ENCODE measurements around the gene KCNIP4.

The KCNIP4 gene

DNA sequence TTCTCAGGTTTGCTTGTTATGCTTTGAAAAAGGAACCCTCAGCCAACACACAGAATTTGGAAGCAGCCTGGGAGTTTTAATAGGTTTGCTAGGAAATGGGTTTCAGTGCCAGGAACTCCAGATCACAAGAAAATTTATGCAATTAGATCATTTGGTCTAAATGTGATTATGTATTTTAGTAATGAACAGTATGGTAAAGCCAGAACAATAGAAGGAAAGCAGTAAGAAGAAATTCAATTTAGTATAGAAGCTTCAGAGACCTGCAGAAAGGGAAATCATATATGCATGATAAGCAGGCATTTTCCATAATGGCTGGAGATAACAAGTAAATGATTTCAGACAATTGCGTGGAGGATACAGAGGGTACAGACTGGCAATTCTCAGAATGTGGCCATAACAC is 184.7 kb downstream of the KCNIP4 start:
- DNase-seq (ENCODE audit: low read depth), result no peak

GRCh38 chr4:21757248-21757647 is 191.3 kb downstream of the KCNIP4 start:
- no peak for DNase-seq (ENCODE audit: low read depth)

- no peak for DNase-seq (ENCODE audit: low read depth)
Measured at GRCh38 chr4:21753084-21753760, 195.3 kb downstream of the KCNIP4 start.

DNA sequence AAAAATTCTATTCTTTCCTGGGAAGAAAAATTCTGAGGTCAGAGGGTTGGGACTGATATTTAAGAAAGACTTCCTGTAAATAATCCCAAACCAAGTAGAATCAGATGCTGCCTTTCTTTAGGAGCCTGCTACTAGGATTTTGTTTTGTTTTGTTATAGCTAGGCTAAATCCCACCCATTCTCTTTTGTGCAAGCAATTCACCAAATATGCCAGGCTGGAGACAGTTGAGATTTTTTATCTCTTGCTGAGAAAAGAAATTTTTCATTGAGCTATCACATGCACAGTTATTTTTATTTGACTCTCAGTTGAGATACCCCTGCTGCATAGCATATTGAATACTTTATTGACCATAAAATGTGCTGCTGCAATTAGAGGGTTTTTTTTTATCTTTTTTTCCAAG is 196.0 kb downstream of the KCNIP4 start:
- no peak for DNase-seq (ENCODE audit: low read depth)

- no peak for DNase-seq (ENCODE audit: low read depth)
Measured at GRCh38 chr4:21749924-21750323, 198.6 kb downstream of the KCNIP4 start.

- no peak for DNase-seq (ENCODE audit: low read depth)
Measured at GRCh38 chr4:21749412-21749811, 199.2 kb downstream of the KCNIP4 start.

- DNase-seq (ENCODE audit: low read depth), result no peak
Measured at GRCh38 chr4:21744046-21744445, 204.5 kb downstream of the KCNIP4 start.

DNA sequence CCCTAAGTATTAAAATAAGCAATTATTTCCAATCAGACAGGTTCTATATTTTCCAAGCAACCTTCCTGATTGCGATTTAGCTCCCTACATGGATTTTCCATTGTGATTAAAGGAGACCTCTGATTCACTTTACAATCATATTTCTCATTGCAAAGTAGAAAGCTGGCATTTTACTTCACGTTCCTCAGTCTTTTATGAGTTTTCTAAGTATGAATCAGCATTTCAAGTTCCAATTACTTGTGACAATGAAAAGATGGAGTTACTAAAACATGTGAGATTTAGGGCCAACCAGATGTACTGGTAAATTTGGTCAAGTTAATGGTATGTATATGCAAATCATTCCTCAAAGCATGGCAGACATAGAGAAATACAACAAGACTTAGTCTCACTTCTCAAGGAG is 206.2 kb downstream of the KCNIP4 start:
- DNase-seq (ENCODE audit: low read depth), result no peak

GRCh38 chr4:21738821-21739220 is 209.8 kb downstream of the KCNIP4 start:
- DNase-seq (ENCODE audit: low read depth), result no peak

DNA sequence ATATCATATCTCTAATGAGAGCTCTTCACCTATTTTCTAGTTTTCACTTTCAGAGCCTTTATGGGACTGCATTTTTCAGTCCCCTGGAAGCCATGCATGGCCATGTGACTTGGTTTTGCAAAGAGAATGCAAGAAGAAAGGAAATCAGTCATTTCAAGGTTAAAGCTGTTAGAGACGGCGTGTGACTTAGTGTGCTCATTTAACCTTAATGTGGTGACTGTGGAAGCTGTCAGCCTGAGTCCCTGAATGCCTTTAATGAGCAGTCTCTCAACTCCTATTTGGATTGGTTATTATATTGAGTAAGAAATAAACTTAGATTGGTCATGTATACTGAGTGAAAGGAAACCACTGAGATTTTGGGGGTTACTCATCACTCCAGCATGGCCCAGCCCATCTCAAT is 212.7 kb downstream of the KCNIP4 start:
- no peak for DNase-seq (ENCODE audit: low read depth)

DNA sequence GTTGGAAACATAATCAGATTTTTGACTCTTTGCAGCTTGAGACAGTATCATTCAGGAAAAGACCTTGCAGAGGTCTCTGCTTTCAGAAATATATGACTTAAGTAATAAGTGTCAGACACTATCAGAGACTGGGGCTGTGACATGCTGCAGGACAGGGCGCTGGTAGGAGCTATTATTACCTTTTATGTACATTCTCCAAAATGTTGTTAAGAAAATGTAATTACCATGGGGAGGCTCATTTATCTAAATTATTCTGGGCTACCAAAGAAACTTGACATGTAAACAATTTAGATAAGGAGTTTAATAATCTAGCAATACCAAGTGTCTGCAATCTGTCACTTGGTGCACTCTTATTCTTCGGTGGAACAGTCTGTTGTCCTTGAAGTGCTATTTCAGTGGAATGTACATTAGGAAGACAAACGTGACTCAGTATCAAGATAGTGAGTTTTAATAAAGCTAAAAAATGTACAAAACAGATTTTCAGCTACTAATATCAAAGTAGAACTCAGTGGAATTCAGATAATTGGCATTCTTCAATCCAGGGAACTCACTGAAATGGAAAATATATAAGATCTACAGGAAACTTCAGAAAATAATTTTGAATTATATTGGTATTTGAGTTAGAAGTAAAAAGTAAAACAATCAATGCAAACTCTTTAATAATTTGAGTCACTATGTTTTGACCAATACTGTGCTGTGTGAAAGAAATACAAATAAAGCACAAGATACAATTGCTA is 214.5 kb downstream of the KCNIP4 start:
- no peak for DNase-seq (ENCODE audit: low read depth)

GRCh38 chr4:21728304-21728703 is 220.3 kb downstream of the KCNIP4 start:
- no peak for DNase-seq (ENCODE audit: low read depth)

DNA sequence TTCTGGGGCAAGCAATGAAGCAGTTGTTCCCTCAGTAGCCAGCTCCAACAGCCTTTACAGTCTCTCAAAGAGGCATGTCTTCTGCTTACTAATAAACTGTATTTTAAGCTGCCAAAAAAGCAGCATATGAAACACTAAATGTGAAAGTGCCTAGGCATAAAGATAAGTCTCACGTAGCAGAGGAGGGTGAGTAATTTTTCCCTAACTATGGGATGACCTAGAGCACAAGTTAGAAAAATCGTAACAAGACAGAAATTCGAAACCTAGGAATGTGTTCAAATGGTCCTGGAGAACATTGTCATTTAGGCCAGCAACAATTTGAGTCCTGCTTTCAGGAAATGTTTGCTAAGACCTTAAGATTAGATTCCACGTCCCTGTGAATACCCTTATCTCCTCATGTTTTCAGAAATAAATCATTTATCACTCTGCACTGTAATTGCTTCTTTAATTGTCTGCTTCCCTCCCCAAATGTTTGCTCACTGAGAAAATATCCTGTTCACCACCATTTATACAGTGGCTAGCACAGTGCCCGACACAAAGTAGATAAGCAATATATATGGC is 222.2 kb downstream of the KCNIP4 start:
- DNase-seq (ENCODE audit: low read depth), result no peak

GRCh38 chr4:21722157-21722839 is 226.3 kb downstream of the KCNIP4 start:
- DNase-seq (ENCODE audit: low read depth), result no peak

- no peak for DNase-seq (ENCODE audit: low read depth)
Measured at GRCh38 chr4:21716531-21716930, 232.0 kb downstream of the KCNIP4 start.

DNA sequence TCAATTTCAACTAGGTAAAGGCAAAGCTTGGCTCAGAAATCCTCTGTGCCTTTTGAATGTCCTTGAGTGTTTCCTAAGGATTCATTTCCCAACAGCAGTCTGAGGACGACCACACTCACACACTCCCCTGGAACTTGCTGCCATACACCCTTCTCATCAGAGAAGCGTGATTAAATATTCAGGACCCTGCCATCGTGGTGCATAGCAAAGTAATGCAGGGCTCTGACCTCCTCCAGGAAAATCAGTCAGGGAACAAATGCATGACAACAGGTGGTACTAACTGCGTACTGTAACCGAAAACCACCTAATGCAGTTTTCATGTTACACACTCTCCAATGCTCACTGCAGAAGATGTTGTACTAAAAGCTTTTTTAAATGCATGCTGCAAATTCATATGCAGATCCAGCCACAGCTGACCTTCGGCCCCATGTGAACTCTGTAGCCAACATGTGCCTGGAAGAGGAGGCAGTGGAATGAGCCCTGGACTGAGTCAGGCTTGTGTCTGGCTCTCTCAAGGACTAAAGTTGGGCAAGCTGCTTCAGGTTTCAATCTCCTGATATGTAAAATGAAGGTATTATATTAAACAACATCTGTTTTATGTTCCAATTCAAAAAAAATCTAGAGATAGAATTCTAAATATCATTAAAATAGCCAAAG is 238.3 kb downstream of the KCNIP4 start:
- DNase-seq (ENCODE audit: low read depth), result no peak

GRCh38 chr4:21709761-21710160 is 238.8 kb downstream of the KCNIP4 start:
- no peak for DNase-seq (ENCODE audit: low read depth)

- no peak for DNase-seq (ENCODE audit: low read depth)
Measured at GRCh38 chr4:21709031-21709430, 239.5 kb downstream of the KCNIP4 start.

GRCh38 chr4:21699446-21699845 is 249.1 kb downstream of the KCNIP4 start:
- no peak for DNase-seq (ENCODE audit: low read depth)

DNA sequence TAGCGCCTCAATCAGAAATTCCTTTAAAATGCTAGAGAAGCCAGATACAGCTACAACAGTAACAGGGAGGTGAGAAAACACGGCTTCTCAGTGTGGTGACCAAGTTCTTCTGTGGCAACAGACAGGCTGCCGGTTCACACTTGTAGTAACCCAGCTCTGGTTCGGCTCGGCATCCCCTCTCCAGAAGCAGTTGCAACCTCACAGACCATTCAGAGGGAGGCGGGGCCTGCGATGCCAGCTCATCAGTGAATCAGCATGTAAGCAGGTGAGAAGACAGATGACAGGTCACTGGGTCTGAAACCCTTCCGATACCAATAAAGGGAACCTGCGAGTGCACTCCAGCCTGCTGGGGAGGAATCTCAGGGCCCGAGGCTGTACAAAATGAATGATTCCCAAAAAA is 251.0 kb downstream of the KCNIP4 start:
- no peak for DNase-seq (ENCODE audit: low read depth)

DNA sequence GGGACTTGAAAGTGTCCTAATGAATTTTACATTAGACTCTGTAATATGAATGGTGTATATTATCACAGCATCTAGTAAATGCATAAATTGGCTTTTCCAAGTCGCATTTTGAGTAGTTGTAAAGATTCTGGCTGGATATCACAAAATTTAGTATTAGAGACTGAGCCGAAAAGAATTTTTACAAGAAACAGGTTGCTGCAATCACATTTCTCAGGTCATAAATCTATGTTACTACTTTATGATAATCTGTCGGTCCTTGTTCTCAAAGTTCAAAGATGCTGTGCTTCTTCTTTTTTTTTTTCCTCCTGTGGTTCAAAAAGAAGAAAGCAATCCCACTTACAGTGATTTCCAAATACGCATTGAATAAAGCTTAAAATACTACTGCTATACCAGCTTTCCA is 253.4 kb downstream of the KCNIP4 start:
- no peak for DNase-seq (ENCODE audit: low read depth)

DNA sequence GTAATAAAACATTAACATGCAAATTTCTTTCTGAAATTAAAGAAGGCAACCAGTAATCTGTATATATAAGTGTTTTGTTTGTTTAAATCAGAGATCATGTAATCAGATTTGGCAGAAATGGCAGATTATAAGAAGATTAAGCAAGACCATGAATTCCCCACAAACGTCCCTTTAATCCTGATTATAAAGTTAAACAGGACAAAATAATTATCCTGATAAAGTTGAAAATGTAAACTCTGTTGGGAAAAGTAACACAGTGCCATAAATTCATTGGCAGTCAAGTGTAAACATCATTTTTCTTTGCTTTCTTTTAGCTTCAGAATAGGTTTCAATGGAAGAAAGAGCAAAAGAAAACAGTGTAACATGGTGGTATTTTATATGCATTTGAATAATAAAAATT is 256.3 kb downstream of the KCNIP4 start:
- DNase-seq (ENCODE audit: low read depth), result no peak
